Adrenal gland (tissue), 12 donors: ENCODE results near the gene ATP2B3. TPM values are rescaled to one million over a fixed set of nuclear protein-coding genes. Genes with fewer than 3 reads are reported as not detected.
A peak's percentile ranks its signal among the peaks of the same experiment; 100 is the strongest.

ENCODE experiments used
- DNase-seq, 7 donors: peaks; one replicate each; pipeline ENCODE4 v3.0.0-alpha.2; 2019 to 2020
- H3K27ac ChIP-seq, 5 donors: fragments of 200-600 bp; sonication (generic) in 4 of 5; 1 replicate in 3 of 5; 2 replicates in 2 of 5; pipeline versions ENCODE4 v1.5.1 to v1.8.0; 2016 to 2020; ENCODE audit warnings: mild to moderate bottlenecking in 1 of 5
- H3K27me3 ChIP-seq: fragments of 200-600 bp; 2 replicates; pipeline ENCODE4 v1.8.0; 2021
- H3K36me3 ChIP-seq, 2 donors: fragments of 200-600 bp; replicated peaks in 1 of 2; 1 replicate in 1 of 2; 2 replicates in 1 of 2; pipeline versions ENCODE4 v1.5.1 to v1.8.0; 2018 to 2022
- H3K4me1 ChIP-seq, 2 donors: fragments of 200-600 bp; replicated peaks in 1 of 2; 1 replicate in 1 of 2; 2 replicates in 1 of 2; pipeline versions ENCODE4 v1.5.1 to v1.8.0; 2018 to 2021
- H3K4me3 ChIP-seq, 4 donors: fragments of 200-600 bp; sonication (generic) in 3 of 4; one replicate each; pipeline ENCODE4 v1.5.1; 2016 to 2018
- H3K9me3 ChIP-seq, 3 donors: fragments of 200-600 bp; sonication (generic) in 1 of 3; replicated peaks in 1 of 3; 1 replicate in 2 of 3; 2 replicates in 1 of 3; pipeline versions ENCODE4 v1.5.1 to v1.8.0; 2016 to 2021
- CTCF ChIP-seq, 6 experiments: fragments of 450-650 bp in 4 of 6; fragments of 200-600 bp in 2 of 6; sonication (generic) in 1 of 6; IDR thresholded peaks; 1 replicate in 5 of 6; 2 replicates in 1 of 6; pipeline versions ENCODE4 v1.5.1 to v1.8.0; 2016 to 2021; ENCODE audit warnings: antibody characterized with exemption in 6 of 6, mild to moderate bottlenecking in 2 of 6, moderate library complexity in 1 of 6
- POLR2A ChIP-seq, 2 donors: fragments of 450-650 bp; IDR thresholded peaks; one replicate each; pipeline ENCODE4 v1.6.1; 2017; ENCODE audit warnings: antibody characterized with exemption in 2 of 2, mild to moderate bottlenecking in 2 of 2, moderate library complexity in 1 of 2
- WGBS, 4 donors: extraction: QIAGEN DNeasy Blood & Tissue Kit in 2 of 4; methylation state at CpG; one replicate each; pipeline versions ENCODE4 v1.1.5 to v1.1.7; 2013 to 2017; 5-methylcytosine and 5-hydroxymethylcytosine counted together
- intact Hi-C, 2 donors: fragments of 100-400 bp; cut with DNase I; formaldehyde crosslinking; loops; one replicate each; pipeline versions ENCODE4 v1.14.1 to v1.15.0; 2022 to 2023
- polyA plus RNA-seq, 3 donors: library from polyadenylated mRNA; stranded (reverse); fragments of 200-250 nt in 2 of 3; fragments of 350-450 nt in 1 of 3; fragmentation: Illumina TruSeq in 1 of 3; extraction: RNeasy Lipid Tissue Mini Kit (QIAGEN cat#74804) in 1 of 3; gene quantifications; one replicate each; pipeline ENCODE4 v1.2.3, GENCODE V29; 2013 to 2014
- total RNA-seq, 9 donors: library from RNA; depleted of rRNA in 4 of 9; stranded (reverse); fragments of >200 nt in 4 of 9; fragments of 120-200 nt in 1 of 9; fragmentation: NEBNext Ultra II Directional in 1 of 9; extraction: Animal tissue kit (Norgen Biotek cat#: 25700) in 1 of 9; gene quantifications; one replicate each; pipeline versions ENCODE4 v1.1.0 to v1.2.4, GENCODE V29; 2013 to 2023
- donor health status: healthy with polysubstance abuse.
- donor health status: Bipolar disorder and iron deficiency.
- donor health status: DM: yes; HTN: yes; CAD: no.
- donor health status: DM: no; HTN: no; CAD: no.
- donor health status: DM: no; HTN: no; CAD: no.
- donor health status: DM: yes; HTN: yes; CAD: no.

Gene ATP2B3
- total and polyA plus RNA-seq, 12 donors = 1.1 to 46.4 (median 15.4) TPM

- intact Hi-C loops = no loop called here
- H3K27ac ChIP-seq = peak overlapping the region in 1 of 5 donors; percentile 72
Measured at GRCh38 chrX:153477364-153477857, 40.0 kb upstream of the ATP2B3 start.

GRCh38 chrX:153477901-153478300 is 39.5 kb upstream of the ATP2B3 start:
- WGBS, 4 donors = 83 to 91% (median 87%) methylated on average over 6 to 9 of the region's 9 CpGs
- Histone ChIP-seq H3K27ac (peak overlapping the region in 1 of 5 donors; percentile 10), H3K36me3 (no peaks in the 10 kb centered on the region), H3K4me1 (no peaks in the 10 kb centered on the region), H3K9me3 (no peaks in the 10 kb centered on the region), H3K27me3 (no peaks in the 10 kb centered on the region), H3K4me3 (no peak overlapping the region)
- no peak for DNase-seq
- TF ChIP-seq CTCF (IDR thresholded peaks at IDR 0.05) = no peak
- no peak for TF ChIP-seq POLR2A (IDR thresholded peaks at IDR 0.05)
- intact Hi-C loops = no loop called here

More at GRCh38 chrX:153477364-153477857, 40.0 kb upstream of the ATP2B3 start:
- H3K36me3 ChIP-seq = no peaks in the 10 kb centered on the region
- no peaks in the 10 kb centered on the region for H3K27me3 ChIP-seq
- 74 to 100% (median 89%) methylated on average over 1 to 11 of the region's 11 CpGs for WGBS, 4 donors
- no peaks in the 10 kb centered on the region for H3K4me1 ChIP-seq
- no peak for TF ChIP-seq CTCF (IDR thresholded peaks at IDR 0.05)
- no peak for TF ChIP-seq POLR2A (IDR thresholded peaks at IDR 0.05)
- DNase-seq = no peak
- no peak overlapping the region for H3K4me3 ChIP-seq
- H3K9me3 ChIP-seq = no peaks in the 10 kb centered on the region

- intact Hi-C loops = no loop called here
- TF ChIP-seq CTCF (IDR thresholded peaks at IDR 0.05) = no peak
- no peak for TF ChIP-seq POLR2A (IDR thresholded peaks at IDR 0.05)
Measured at GRCh38 chrX:153478746-153479145, 38.7 kb upstream of the ATP2B3 start.

GRCh38 chrX:153481043-153481442 is 36.4 kb upstream of the ATP2B3 start:
- whole genome bisulfite sequencing, 4 donors = 94 to 97% (median 94%) methylated on average over 3 to 13 of the region's 13 CpGs; no CpG with 5 or more reads in 1 of the 4 donors
- Histone ChIP-seq H3K36me3 (no peaks in the 10 kb centered on the region), H3K27ac (no peak overlapping the region), H3K27me3 (no peaks in the 10 kb centered on the region), H3K4me3 (no peak overlapping the region), H3K9me3 (no peaks in the 10 kb centered on the region), H3K4me1 (no peaks in the 10 kb centered on the region)
- TF ChIP-seq POLR2A (IDR thresholded peaks at IDR 0.05) (no peak), CTCF (IDR thresholded peaks at IDR 0.05) (no peak)
- intact Hi-C loops = no loop called here
- DNase-seq = no peak

More at GRCh38 chrX:153478746-153479145, 38.7 kb upstream of the ATP2B3 start:
- Histone ChIP-seq H3K4me3 (no peak overlapping the region), H3K27me3 (no peaks in the 10 kb centered on the region), H3K9me3 (no peaks in the 10 kb centered on the region), H3K36me3 (no peaks in the 10 kb centered on the region), H3K4me1 (no peaks in the 10 kb centered on the region), H3K27ac (no peak overlapping the region)
- DNase-seq = no peak
- WGBS, 4 donors = 83 to 89% (median 86%) methylated on average over 11 to 16 of the region's 16 CpGs; no CpG with 5 or more reads in 1 of the 4 donors
